BJ (cell line): Measurements from ENCODE around the gene C1orf105. TPM values are rescaled to one million over a fixed set of nuclear protein-coding genes. Genes with fewer than 3 reads are reported as not detected.
A peak's percentile ranks its signal among the peaks of the same experiment; 100 is the strongest.

Experiments used
- CTCF ChIA-PET: fragments of 350-600 bp; formaldehyde crosslinking; extraction: SDS; loops from one replicate; lab custom pipeline; 2021; ENCODE audit warnings: antibody characterized with exemption, inconsistent platforms; lab: Yijun Ruan, JAX
- POLR2A ChIA-PET: fragments of 300-600 bp; sonication (Branson Sonifier 250); formaldehyde crosslinking; extraction: SDS; loops from one replicate; lab custom pipeline; 2021; ENCODE audit warnings: antibody characterized with exemption; lab: Charles Lee
- DNase-seq: peaks from one replicate; pipeline ENCODE4 v3.0.0-alpha.2; 2011; ENCODE audit warnings: low read depth
- H3K27me3 ChIP-seq: 2 replicates; pipeline ENCODE4 v1.6.0; 2011; ENCODE audit warnings: low read length; ENCODE audit not compliant: control insufficient read depth, insufficient read depth
- H3K36me3 ChIP-seq: 2 replicates; pipeline ENCODE4 v1.5.1; 2011; ENCODE audit warnings: low read length; ENCODE audit not compliant: control insufficient read depth, insufficient read depth
- H3K4me3 ChIP-seq: 2 replicates; pipeline ENCODE4 v1.5.1; 2011; ENCODE audit warnings: low read depth, mild to moderate bottlenecking, control low read depth, low read length
- CTCF ChIP-seq: IDR thresholded peaks from 2 replicates; pipeline ENCODE4 v1.5.1; 2011; ENCODE audit warnings: low read depth, mild to moderate bottlenecking, control low read depth, inconsistent platforms, low read length, moderate library complexity; ENCODE audit not compliant: insufficient read depth
- polyA plus RNA-seq: library from polyadenylated mRNA; depleted of rRNA; stranded (reverse); fragments of >200 nt; gene quantifications from 2 replicates; pipeline ENCODE4 v1.2.3, GENCODE V29; 2011

The C1orf105 gene
- polyA plus RNA-seq, 1 experiment, result not detected

DNA sequence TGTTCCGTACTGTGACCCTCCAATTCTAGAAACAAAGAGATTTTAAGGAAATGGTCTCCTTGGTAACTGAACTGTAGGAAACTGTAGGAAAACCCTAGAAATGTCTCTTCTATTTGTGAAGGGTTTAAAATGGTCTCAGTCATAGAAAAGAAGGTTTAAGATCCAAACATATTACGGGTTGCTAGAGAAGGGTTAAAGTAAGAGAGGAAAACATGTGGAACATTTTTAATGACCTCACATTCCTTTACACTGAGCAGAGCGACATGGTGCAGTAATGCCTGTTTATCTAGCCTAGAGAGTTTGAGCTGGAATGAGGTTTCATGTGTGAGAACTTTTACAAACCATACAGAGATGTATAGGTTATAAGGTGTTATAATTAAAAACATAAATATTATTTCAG is 36.9 kb upstream of the C1orf105 start:
- CTCF ChIA-PET, result no interaction called here
- peak; percentile 38 for DNase-seq

DNA sequence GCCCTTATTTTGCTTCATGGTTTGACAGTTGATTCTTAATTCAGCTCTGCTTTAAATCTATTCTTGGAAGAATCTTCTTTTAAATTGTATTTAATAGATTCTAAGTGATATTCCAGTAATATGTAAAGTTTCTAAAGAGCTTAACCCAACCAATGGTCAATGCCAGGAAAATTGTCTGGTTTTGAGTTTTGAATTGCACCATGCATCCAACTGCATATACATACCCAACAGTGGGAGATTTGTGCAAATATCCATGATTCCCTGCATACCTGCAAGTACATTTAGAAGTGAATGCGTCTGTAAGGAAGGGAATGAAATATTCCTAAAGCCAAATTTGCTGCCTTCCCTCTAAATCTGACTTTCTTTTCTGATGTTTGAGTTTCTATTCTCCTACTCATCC is 35.8 kb upstream of the C1orf105 start:
- POLR2A ChIA-PET, result no interaction called here
- CTCF ChIA-PET, result interaction anchor here (0.6 kb wide), 1 partner anchor 26 kb away, joined by 3 read pairs; no protein-coding TSS in a partner anchor

More for the DNA sequence above, 36.9 kb upstream of the C1orf105 start:
- TF ChIP-seq CTCF, result no peak
- H3K27me3 ChIP-seq, result no peaks in the 10 kb centered on the region
- H3K36me3 ChIP-seq, result no peaks in the 10 kb centered on the region
- POLR2A ChIA-PET, result no interaction called here
- H3K4me3 ChIP-seq, result no peak overlapping the region

DNA sequence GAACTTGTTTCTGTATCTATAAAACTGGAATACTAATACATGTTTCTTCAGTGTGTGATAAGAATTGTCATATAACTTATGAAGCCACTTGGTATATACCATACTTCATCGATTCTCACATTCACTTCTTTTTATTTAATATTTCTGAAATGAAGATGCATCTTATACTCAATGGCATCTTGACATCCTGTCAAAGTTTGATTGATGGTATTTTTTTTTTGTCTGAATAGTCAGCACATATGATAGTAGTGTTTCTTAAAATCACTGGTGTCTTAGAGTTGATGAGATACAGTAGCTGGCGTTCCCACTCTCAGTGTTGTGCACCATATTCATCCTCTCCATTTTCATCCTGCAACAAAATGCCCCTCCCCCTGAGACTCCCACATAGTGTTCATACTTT is 34.4 kb upstream of the C1orf105 start:
- Histone ChIP-seq H3K27me3 (no peaks in the 10 kb centered on the region), H3K36me3 (no peaks in the 10 kb centered on the region), H3K4me3 (no peak overlapping the region)
- no peak for DNase-seq
- ChIA-PET POLR2A (no interaction called here), CTCF (interaction anchor here (0.6 to 1.8 kb wide), 2 partner anchors 9 to 10 kb away, joined by 3 to 5 read pairs; no protein-coding TSS in a partner anchor)
- TF ChIP-seq CTCF, result no peak

More for the DNA sequence above, 35.8 kb upstream of the C1orf105 start:
- Histone ChIP-seq H3K36me3 (no peaks in the 10 kb centered on the region), H3K27me3 (no peaks in the 10 kb centered on the region), H3K4me3 (no peak overlapping the region)
- DNase-seq, result no peak
- TF ChIP-seq CTCF, result no peak

GRCh38 chr1:172388490-172388889 is 32.0 kb upstream of the C1orf105 start:
- no peak overlapping the region for H3K4me3 ChIP-seq
- DNase-seq, result no peak
- no peaks in the 10 kb centered on the region for H3K27me3 ChIP-seq
- POLR2A ChIA-PET, result no interaction called here
- no peaks in the 10 kb centered on the region for H3K36me3 ChIP-seq
- CTCF ChIA-PET, result no interaction called here
- TF ChIP-seq CTCF, result no peak

DNA sequence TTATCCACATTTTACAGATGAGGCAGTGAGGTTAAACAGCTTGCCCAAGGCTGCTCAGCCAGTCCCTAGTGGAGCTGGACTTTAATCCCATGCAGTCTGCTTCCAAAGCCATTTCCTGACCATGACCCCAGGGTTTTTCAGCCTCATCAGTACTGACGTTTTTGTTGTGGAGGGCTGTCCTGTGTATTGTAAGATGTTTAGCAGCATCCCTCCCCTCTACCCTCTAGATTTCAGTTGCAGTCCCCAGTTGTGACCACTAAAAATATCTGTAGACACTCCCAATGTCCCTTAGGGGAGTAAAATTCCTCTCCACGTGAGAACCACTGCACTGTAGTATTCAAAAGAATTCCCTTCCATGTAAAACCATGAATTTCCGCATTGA is 30.2 kb upstream of the C1orf105 start:
- no peak for TF ChIP-seq CTCF

More for the DNA sequence above, 30.2 kb upstream of the C1orf105 start:
- Histone ChIP-seq H3K36me3 (no peaks in the 10 kb centered on the region), H3K4me3 (no peak overlapping the region), H3K27me3 (no peaks in the 10 kb centered on the region)
- DNase-seq, result no peak
- ChIA-PET CTCF (interaction anchor here (1.3 to 1.6 kb wide), 2 partner anchors 9 to 30 kb away, joined by 3 to 5 read pairs; no protein-coding TSS in a partner anchor), POLR2A (no interaction called here)
